Activated T-helper 1 cell treated with anti-CD3 and anti-CD28 coated beads, Interleukin-12 subunit alpha, Interleukin-12 subunit beta, Interleukin-2, Interleukin-4 antibody, amounts not matched to agents 30 ng/mL and 10 ng/mL and 1 ng/mL, durations not matched to agents 14 hours and 24 hours and 36 hours (primary cell): ENCODE data around the gene SPEF1. TPM values are rescaled to one million over a fixed set of nuclear protein-coding genes. Genes with fewer than 3 reads are reported as not detected.
A peak's percentile ranks its signal among the peaks of the same experiment; 100 is the strongest.

ENCODE experiments used
- DNase-seq: peaks from one replicate; pipeline ENCODE4 v3.0.0; 2021; ENCODE audit warnings: low spot score
- H3K27ac Mint-ChIP-seq: one replicate; pipeline ENCODE4 v1.8.0; 2021; ENCODE audit warnings: mild to moderate bottlenecking, mixed read lengths
- H3K27me3 Mint-ChIP-seq: one replicate; pipeline ENCODE4 v1.8.0; 2022; ENCODE audit warnings: mild to moderate bottlenecking, moderate library complexity, mixed read lengths; ENCODE audit not compliant: insufficient read depth
- H3K36me3 Mint-ChIP-seq: one replicate; pipeline ENCODE4 v1.8.0; 2021; ENCODE audit warnings: low read depth, mixed read lengths
- H3K4me1 Mint-ChIP-seq: one replicate; pipeline ENCODE4 v1.8.0; 2021; ENCODE audit warnings: low read depth, mixed read lengths
- H3K4me3 Mint-ChIP-seq: one replicate; pipeline ENCODE4 v1.8.0; 2021; ENCODE audit warnings: mild to moderate bottlenecking, moderate library complexity, mixed read lengths
- H3K9me3 Mint-ChIP-seq: one replicate; pipeline ENCODE4 v1.8.0; 2021; ENCODE audit warnings: mixed read lengths
- intact Hi-C: fragments of 100-400 bp; cut with micrococcal nuclease; formaldehyde crosslinking; loops from one replicate; pipeline ENCODE4 v1.15.1; 2024
- total RNA-seq: library from RNA; stranded (reverse); gene quantifications from 2 replicates; pipeline ENCODE4 v1.2.3, GENCODE V29; 2022

SPEF1 gene
- total RNA-seq, 1 donor from 2014 or later: not detected

GRCh38 chr20:3784216-3784853 lies 3.1 kb upstream of the SPEF1 start:
- Mint-ChIP-seq H3K27me3 (peaks cover 10% of the 10 kb centered on the region), H3K9me3 (no peaks in the 10 kb centered on the region), H3K4me1 (peaks cover 54% of the 10 kb centered on the region), H3K36me3 (peaks cover 8% of the 10 kb centered on the region), H3K27ac (no peak overlapping the region), H3K4me3 (peak overlapping the region; percentile 74)
- DNase-seq: no peak
- intact Hi-C loops: no loop called here

- Mint-ChIP-seq H3K4me3 (no peak overlapping the region), H3K9me3 (no peaks in the 10 kb centered on the region), H3K27me3 (peaks cover 14% of the 10 kb centered on the region), H3K4me1 (peaks cover 49% of the 10 kb centered on the region), H3K27ac (peak overlapping the region; percentile 65), H3K36me3 (peaks cover 6% of the 10 kb centered on the region)
- intact Hi-C loops: no loop called here
- DNase-seq: no peak
Observed at GRCh38 chr20:3783511-3784195, 2.4 kb upstream of the SPEF1 start.

- H3K4me1 Mint-ChIP-seq: peaks cover 43% of the 10 kb centered on the region
- no peaks in the 10 kb centered on the region for H3K9me3 Mint-ChIP-seq
- peaks cover 6% of the 10 kb centered on the region for H3K36me3 Mint-ChIP-seq
- H3K4me3 Mint-ChIP-seq: no peak overlapping the region
- intact Hi-C loops: no loop called here
- H3K27ac Mint-ChIP-seq: no peak overlapping the region
- peaks cover 16% of the 10 kb centered on the region for H3K27me3 Mint-ChIP-seq
- no peak for DNase-seq
Observed at GRCh38 chr20:3783068-3783489, 1.8 kb upstream of the SPEF1 start.

- intact Hi-C loops: no loop called here
- Mint-ChIP-seq H3K27me3 (peaks cover 16% of the 10 kb centered on the region), H3K27ac (no peak overlapping the region), H3K36me3 (peaks cover 6% of the 10 kb centered on the region), H3K4me1 (peaks cover 39% of the 10 kb centered on the region), H3K9me3 (no peaks in the 10 kb centered on the region), H3K4me3 (no peak overlapping the region)
- DNase-seq: no peak
Observed at GRCh38 chr20:3782597-3782996, 1.3 kb upstream of the SPEF1 start.

GRCh38 chr20:3778976-3779375 lies 2.3 kb downstream of the SPEF1 start:
- DNase-seq: no peak
- Mint-ChIP-seq H3K36me3 (peaks cover 1% of the 10 kb centered on the region), H3K9me3 (peaks cover 8% of the 10 kb centered on the region), H3K27ac (no peak overlapping the region), H3K27me3 (peaks cover 24% of the 10 kb centered on the region), H3K4me1 (peaks cover 33% of the 10 kb centered on the region), H3K4me3 (peak overlapping the region; percentile 7)
- intact Hi-C loops: loop anchor here (5.0 kb wide), 1 partner anchor 128 kb away; no protein-coding TSS in a partner anchor

GRCh38 chr20:3777716-3778629 lies 3.3 kb downstream of the SPEF1 start:
- Mint-ChIP-seq H3K27ac (no peak overlapping the region), H3K9me3 (peaks cover 8% of the 10 kb centered on the region), H3K4me1 (peaks cover 25% of the 10 kb centered on the region), H3K4me3 (peak overlapping the region; percentile 75), H3K27me3 (peaks cover 26% of the 10 kb centered on the region), H3K36me3 (no peaks in the 10 kb centered on the region)
- intact Hi-C loops: loop anchor here (1.0 to 5.0 kb wide), 2 partner anchors 10 to 129 kb away; no protein-coding TSS in a partner anchor
- DNase-seq: no peak

- intact Hi-C loops: loop anchor here (1.0 to 5.0 kb wide), 2 partner anchors 9 to 130 kb away; no protein-coding TSS in a partner anchor
- peak overlapping the region; percentile 75 for H3K4me3 Mint-ChIP-seq
- peaks cover 29% of the 10 kb centered on the region for H3K27me3 Mint-ChIP-seq
- no peak overlapping the region for H3K27ac Mint-ChIP-seq
- H3K36me3 Mint-ChIP-seq: no peaks in the 10 kb centered on the region
- peaks cover 25% of the 10 kb centered on the region for H3K4me1 Mint-ChIP-seq
- H3K9me3 Mint-ChIP-seq: peaks cover 8% of the 10 kb centered on the region
- DNase-seq: no peak
Observed at GRCh38 chr20:3777381-3777715, 3.9 kb downstream of the SPEF1 start.

- no peaks in the 10 kb centered on the region for H3K36me3 Mint-ChIP-seq
- H3K4me1 Mint-ChIP-seq: peaks cover 11% of the 10 kb centered on the region
- DNase-seq: no peak
- H3K27me3 Mint-ChIP-seq: peaks cover 30% of the 10 kb centered on the region
- H3K27ac Mint-ChIP-seq: no peak overlapping the region
- H3K4me3 Mint-ChIP-seq: no peak overlapping the region
- intact Hi-C loops: loop anchor here (5.0 kb wide), 1 partner anchor 132 kb away; no protein-coding TSS in a partner anchor
- peaks cover 8% of the 10 kb centered on the region for H3K9me3 Mint-ChIP-seq
Observed at GRCh38 chr20:3775457-3776108, 5.7 kb downstream of the SPEF1 start.

GRCh38 chr20:3771552-3772058 lies 9.6 kb downstream of the SPEF1 start:
- intact Hi-C loops: no loop called here
- H3K9me3 Mint-ChIP-seq: peaks cover 8% of the 10 kb centered on the region
- H3K27ac Mint-ChIP-seq: no peak overlapping the region
- H3K4me3 Mint-ChIP-seq: no peak overlapping the region
- peaks cover 13% of the 10 kb centered on the region for H3K4me1 Mint-ChIP-seq
- H3K27me3 Mint-ChIP-seq: peaks cover 13% of the 10 kb centered on the region
- no peak for DNase-seq
- no peaks in the 10 kb centered on the region for H3K36me3 Mint-ChIP-seq

GRCh38 chr20:3768342-3769130 lies 12.7 kb downstream of the SPEF1 start:
- Mint-ChIP-seq H3K27me3 (peaks cover 9% of the 10 kb centered on the region), H3K4me1 (peaks cover 20% of the 10 kb centered on the region), H3K27ac (peak overlapping the region; percentile 92), H3K4me3 (peak overlapping the region; percentile 87), H3K9me3 (no peaks in the 10 kb centered on the region), H3K36me3 (no peaks in the 10 kb centered on the region)
- intact Hi-C loops: loop anchor here (1.0 to 5.0 kb wide), 9 partner anchors 9 to 314 kb away; partner anchors contain the start of genes ATRN, CENPB, MAVS and RNF24
- peak; percentile 74 for DNase-seq

- peaks cover 9% of the 10 kb centered on the region for H3K27me3 Mint-ChIP-seq
- intact Hi-C loops: loop anchor here (1.0 to 5.0 kb wide), 14 partner anchors 10 to 563 kb away; partner anchors contain the start of genes AP5S1, ATRN, CDC25B and CENPB
- no peaks in the 10 kb centered on the region for H3K36me3 Mint-ChIP-seq
- peak within 1 kb of the TSS; percentile 87 for H3K4me3 Mint-ChIP-seq
- peak within 1 kb of the TSS; percentile 92 for H3K27ac Mint-ChIP-seq
- H3K9me3 Mint-ChIP-seq: no peaks in the 10 kb centered on the region
- peaks cover 20% of the 10 kb centered on the region for H3K4me1 Mint-ChIP-seq
- peak; percentile 98 for DNase-seq
Observed at GRCh38 chr20:3767427-3768341, 13.6 kb downstream of the SPEF1 start, which contains the start of gene ADISSP. TSS of gene ADISSP (minus strand) at chr20:3767753. CDS start at chr20:3760100, 7,653 bp downstream.
